PC-9 (cell line): ENCODE data around the gene TMEM45B.
"Not testable (repeated sequence)": the region's sequence is repeated elsewhere in the genome, so short reads cannot be mapped to it uniquely, and the experiment has no call there.

Experiments
- EZH2 ChIP-seq: fragments of 200-600 bp; sonication (generic); IDR thresholded peaks from 2 replicates; pipeline ENCODE4 v1.8.0; 2017; ENCODE audit warnings: antibody characterized with exemption, low read depth
- TF ChIP-seq, protein P1 (sequence below): fragments of 200-600 bp; sonication (generic); conservative IDR thresholded peaks from 2 replicates; pipeline ENCODE4 v1.6.1; 2017; ENCODE audit warnings: mixed run types, antibody characterized with exemption, mild to moderate bottlenecking, moderate library complexity

DNA sequence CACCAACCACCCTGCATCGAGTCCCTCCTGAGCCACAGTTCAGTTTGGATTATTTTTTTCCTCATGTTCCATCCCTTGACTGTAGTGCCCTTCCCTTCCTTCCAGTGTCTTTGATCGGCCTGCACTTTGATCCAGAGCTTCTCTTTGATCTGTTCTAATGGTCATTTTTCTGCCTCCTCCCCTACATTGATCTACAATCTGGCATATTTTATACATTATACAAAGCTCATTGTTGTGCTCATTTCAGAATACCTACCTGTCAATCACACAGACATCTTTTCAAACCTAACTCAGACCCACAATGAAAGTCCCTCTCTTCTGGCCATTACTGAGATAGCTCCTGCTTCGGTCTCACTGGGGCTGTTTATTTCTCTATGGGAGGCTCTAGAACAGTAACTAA lies 8.2 kb downstream of the TMEM45B start:
- TF ChIP-seq, protein P1, sequence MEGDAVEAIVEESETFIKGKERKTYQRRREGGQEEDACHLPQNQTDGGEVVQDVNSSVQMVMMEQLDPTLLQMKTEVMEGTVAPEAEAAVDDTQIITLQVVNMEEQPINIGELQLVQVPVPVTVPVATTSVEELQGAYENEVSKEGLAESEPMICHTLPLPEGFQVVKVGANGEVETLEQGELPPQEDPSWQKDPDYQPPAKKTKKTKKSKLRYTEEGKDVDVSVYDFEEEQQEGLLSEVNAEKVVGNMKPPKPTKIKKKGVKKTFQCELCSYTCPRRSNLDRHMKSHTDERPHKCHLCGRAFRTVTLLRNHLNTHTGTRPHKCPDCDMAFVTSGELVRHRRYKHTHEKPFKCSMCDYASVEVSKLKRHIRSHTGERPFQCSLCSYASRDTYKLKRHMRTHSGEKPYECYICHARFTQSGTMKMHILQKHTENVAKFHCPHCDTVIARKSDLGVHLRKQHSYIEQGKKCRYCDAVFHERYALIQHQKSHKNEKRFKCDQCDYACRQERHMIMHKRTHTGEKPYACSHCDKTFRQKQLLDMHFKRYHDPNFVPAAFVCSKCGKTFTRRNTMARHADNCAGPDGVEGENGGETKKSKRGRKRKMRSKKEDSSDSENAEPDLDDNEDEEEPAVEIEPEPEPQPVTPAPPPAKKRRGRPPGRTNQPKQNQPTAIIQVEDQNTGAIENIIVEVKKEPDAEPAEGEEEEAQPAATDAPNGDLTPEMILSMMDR: not testable (repeated sequence)
- not testable (repeated sequence) for TF ChIP-seq EZH2
